Uterus (tissue), 2 donors: ENCODE data around the gene ALG11.

Experiments used
- POLR2A ChIP-seq, 2 donors: fragments of 450-650 bp; IDR thresholded peaks; one replicate each; pipeline ENCODE4 v1.6.1; 2016; ENCODE audit warnings: antibody characterized with exemption in 2 of 2, mild to moderate bottlenecking in 1 of 2, moderate library complexity in 1 of 2
- TF ChIP-seq, protein P1 (sequence below), 4 experiments: fragments of 200-600 bp in 2 of 4; fragments of 450-650 bp in 2 of 4; sonication (generic) in 2 of 4; IDR thresholded peaks; one replicate each; pipeline ENCODE4 v1.5.1; 2016 to 2019; ENCODE audit warnings: antibody characterized with exemption in 4 of 4, mild to moderate bottlenecking in 2 of 4, moderate library complexity in 1 of 4

DNA sequence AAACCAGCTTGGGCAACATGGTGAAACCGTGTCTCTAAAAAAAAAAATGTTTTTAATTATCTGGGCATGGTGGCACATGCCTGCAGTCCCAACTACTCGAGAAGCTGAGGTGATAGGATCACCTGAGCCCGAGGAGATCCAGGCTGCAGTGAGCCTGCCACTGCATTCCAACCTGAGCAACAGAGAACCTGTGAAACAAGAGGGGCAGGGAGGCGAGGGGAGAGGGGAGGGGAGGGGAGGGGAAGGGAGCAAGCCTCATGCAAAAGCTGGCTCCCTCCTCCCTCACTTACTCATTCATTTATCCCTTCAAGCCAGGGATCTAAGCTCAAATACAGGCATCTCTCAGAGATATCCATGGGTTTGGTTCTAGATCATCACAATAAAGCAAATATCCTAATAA, 9.8 kb upstream of the ALG11 start:
- no peak for TF ChIP-seq POLR2A (IDR thresholded peaks at IDR 0.05)
- TF ChIP-seq, protein P1, sequence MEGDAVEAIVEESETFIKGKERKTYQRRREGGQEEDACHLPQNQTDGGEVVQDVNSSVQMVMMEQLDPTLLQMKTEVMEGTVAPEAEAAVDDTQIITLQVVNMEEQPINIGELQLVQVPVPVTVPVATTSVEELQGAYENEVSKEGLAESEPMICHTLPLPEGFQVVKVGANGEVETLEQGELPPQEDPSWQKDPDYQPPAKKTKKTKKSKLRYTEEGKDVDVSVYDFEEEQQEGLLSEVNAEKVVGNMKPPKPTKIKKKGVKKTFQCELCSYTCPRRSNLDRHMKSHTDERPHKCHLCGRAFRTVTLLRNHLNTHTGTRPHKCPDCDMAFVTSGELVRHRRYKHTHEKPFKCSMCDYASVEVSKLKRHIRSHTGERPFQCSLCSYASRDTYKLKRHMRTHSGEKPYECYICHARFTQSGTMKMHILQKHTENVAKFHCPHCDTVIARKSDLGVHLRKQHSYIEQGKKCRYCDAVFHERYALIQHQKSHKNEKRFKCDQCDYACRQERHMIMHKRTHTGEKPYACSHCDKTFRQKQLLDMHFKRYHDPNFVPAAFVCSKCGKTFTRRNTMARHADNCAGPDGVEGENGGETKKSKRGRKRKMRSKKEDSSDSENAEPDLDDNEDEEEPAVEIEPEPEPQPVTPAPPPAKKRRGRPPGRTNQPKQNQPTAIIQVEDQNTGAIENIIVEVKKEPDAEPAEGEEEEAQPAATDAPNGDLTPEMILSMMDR (IDR thresholded peaks at IDR 0.05): no peak
